ENCODE data around the gene BRINP3. TPM values are rescaled to one million over a fixed set of nuclear protein-coding genes. Genes with fewer than 3 reads are reported as not detected.

The BRINP3 gene
- total and polyA plus RNA-seq, 12 donors, result 0.08 to 1.7 (median 0.30) TPM; not detected in 5

GRCh38 chr1:190367200-190367599 lies 110.5 kb downstream of the BRINP3 start:
- Histone ChIP-seq H3K36me3 (no peaks in the 10 kb centered on the region), H3K27ac (no peak overlapping the region), H3K4me1 (no peaks in the 10 kb centered on the region), H3K9me3 (peaks cover 0 to 18% (median 0%) of the 10 kb centered on the region in 11 donors), H3K4me3 (no peak overlapping the region), H3K27me3 (no peaks in the 10 kb centered on the region)
- no peak for DNase-seq
- no peak for ATAC-seq
- 78 to 80% methylated on average over 4 of the region's 4 CpGs for WGBS, 2 donors
- intact Hi-C loops (cut with DNase I), result no loop called here
- no peak for TF ChIP-seq CTCF (IDR thresholded peaks at IDR 0.05)

GRCh38 chr1:190365283-190365682 lies 112.4 kb downstream of the BRINP3 start:
- Histone ChIP-seq H3K4me1 (no peaks in the 10 kb centered on the region), H3K36me3 (no peaks in the 10 kb centered on the region), H3K27me3 (no peaks in the 10 kb centered on the region), H3K27ac (no peak overlapping the region), H3K4me3 (no peak overlapping the region), H3K9me3 (peaks cover 0 to 27% (median 0%) of the 10 kb centered on the region in 11 donors)
- WGBS, 2 donors, result 83 to 86% methylated on average over 1 of the region's 1 CpG
- no peak for DNase-seq
- ATAC-seq, result no peak
- no peak for TF ChIP-seq CTCF (IDR thresholded peaks at IDR 0.05)
- intact Hi-C loops (cut with DNase I), result no loop called here

- ATAC-seq (no peak), DNase-seq (no peak)
- Histone ChIP-seq H3K36me3 (no peaks in the 10 kb centered on the region), H3K9me3 (peaks cover 0 to 4% (median 0%) of the 10 kb centered on the region in 11 donors), H3K4me1 (no peaks in the 10 kb centered on the region), H3K27me3 (no peaks in the 10 kb centered on the region), H3K27ac (no peak overlapping the region), H3K4me3 (no peak overlapping the region)
- TF ChIP-seq CTCF (IDR thresholded peaks at IDR 0.05), result no peak
- 65 to 69% methylated on average over 3 of the region's 3 CpGs for WGBS, 2 donors
- intact Hi-C loops (cut with DNase I), result no loop called here
Measured at GRCh38 chr1:190353538-190354101, 124.0 kb downstream of the BRINP3 start.

GRCh38 chr1:190344454-190344853 lies 133.2 kb downstream of the BRINP3 start:
- no peak for ATAC-seq
- TF ChIP-seq CTCF (IDR thresholded peaks at IDR 0.05), result no peak
- Histone ChIP-seq H3K27me3 (no peaks in the 10 kb centered on the region), H3K9me3 (no peaks in the 10 kb centered on the region), H3K4me1 (no peaks in the 10 kb centered on the region), H3K4me3 (no peak overlapping the region), H3K36me3 (no peaks in the 10 kb centered on the region), H3K27ac (no peak overlapping the region)
- DNase-seq, result no peak
- intact Hi-C loops (cut with DNase I), result no loop called here
